HUDEP-2 (cell line): ENCODE results near the gene NUFIP1.
"Not testable (repeated sequence)": the region's sequence is repeated elsewhere in the genome, so short reads cannot be mapped to it uniquely, and the experiment has no call there.

Experiments used
- DNase-seq, 76 experiments: peaks; one replicate each; lab custom pipeline; 2025; ENCODE audit not compliant: unreplicated experiment in 76 of 76; lab: John Stamatoyannopoulos, UW

NUFIP1 gene

DNA sequence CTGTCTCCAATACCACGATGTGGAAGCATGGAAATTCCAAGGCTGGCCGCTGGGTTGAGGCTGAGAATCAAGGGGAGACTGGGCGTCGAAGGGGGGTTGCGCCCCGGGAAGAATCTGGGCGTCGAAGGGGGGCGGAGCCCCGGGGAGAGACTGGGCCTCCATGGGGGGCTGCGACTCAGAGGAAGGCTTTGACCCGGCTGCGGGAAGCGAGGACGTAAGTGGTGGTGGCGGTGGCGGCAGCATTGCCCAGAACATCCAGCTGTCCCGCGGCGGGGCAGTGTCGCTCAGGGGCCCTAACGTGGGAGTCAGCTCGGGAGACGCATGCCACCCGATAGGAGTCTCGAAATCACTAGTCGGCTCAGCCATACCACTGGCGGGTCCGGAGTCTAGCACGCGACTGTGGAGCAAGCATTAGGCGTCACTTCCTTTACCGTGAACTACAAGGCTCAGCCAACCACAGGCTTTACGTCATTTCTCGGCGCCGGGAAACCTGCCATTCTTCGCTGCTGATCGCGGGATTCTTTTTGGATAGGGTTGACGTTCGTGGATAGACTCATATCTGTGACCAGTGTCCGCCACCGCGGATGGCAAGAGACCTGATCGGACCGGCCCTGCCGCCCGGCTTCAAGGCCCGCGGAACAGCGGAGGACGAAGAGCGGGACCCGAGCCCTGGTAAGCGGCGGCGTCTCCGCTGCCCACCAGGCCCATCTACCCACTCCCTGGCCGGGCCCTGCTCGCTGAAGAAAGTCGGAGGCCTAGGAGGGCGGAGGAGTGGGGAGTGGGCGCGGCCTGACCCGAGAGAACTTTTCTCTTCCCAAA lies at the start of gene NUFIP1, which contains the start of gene GPALPP1:
TSS of gene NUFIP1 (minus strand) at position 401 of the 819 bp plus-strand sequence. CDS start at position 366, 35 bp downstream.
TSS of gene GPALPP1 (plus strand) at position 468 of the 819 bp plus-strand sequence. CDS start at position 585, 117 bp downstream.
- peak in 75 of 76 experiments; percentile 39 to 93 (median 81) for DNase-seq

DNA sequence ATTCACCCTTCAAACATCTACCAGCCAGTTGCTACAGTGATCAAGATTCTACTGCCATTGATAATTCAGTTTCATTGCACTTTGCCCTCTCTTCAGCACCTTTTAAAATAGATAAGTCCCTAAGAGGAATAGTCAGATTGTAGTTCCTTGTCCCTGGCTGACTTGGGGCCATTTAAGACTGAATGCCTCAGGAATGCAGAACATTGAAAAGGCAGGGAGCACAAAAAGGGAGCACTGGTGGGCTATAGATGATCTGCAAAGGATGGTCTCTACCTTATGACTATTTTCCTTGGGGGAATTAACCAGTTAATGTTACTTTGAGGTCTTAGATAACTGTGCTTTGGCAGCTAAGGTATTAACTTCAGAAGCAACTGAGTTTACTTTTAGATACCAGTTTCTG lies 46.9 kb upstream of the NUFIP1 start:
- no peak for DNase-seq

DNA sequence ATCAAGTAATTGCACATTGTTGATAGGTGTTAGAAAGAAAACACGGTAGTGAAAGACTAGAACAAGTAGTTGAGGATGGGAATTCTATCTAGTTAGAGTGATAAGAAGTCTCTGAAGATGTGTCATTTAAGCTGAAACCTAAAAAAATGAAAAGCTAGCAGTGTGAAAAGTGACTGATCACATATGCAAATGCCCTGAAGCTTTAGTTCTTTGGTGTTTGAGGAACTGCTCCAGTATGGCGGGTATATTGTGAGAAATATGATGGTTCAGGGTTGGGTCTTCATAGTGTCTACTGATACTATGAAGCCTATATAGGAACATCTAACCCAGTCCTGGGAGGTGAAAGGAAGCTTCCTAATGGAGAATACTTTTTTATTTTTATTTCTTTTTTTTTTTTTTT lies 45.1 kb upstream of the NUFIP1 start:
- DNase-seq, result no peak

DNA sequence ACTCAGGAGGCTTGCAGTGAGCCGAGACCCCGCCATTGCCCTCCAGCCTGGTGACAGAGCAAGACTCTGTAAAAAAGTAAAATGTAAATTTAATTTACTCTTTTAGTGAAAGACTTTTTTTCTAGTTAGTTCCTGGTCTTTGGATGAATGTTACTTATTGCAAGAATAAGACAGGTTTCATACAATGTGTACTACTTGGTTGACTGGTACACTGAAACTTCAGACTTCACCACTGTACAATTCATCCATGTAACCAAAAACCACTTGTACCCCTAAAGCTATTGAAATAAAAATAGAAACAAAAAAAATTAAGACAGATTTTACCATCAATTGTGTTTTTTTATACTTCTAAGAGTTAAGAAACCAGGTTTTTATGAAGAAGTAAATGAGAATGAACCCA lies 35.6 kb upstream of the NUFIP1 start:
- DNase-seq, result no peak

DNA sequence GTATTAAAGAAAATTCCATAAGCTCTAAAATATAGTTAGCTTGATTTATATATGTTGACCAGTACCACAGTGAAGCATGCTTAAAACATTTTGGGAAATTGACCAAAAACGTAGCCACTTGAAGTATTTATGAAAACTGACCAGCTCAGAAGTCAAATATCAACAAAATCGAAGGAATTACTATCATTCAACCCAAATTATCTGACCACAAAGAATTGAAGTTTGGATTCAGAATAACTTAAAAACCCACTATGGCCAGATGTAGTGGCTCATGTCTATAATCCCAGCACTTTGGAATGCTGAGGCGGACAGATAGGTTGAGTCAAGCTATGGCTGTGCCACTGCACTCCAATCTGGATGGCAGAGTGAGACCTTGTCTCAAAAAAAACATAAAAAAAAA lies 32.0 kb upstream of the NUFIP1 start:
- DNase-seq, result no peak

DNA sequence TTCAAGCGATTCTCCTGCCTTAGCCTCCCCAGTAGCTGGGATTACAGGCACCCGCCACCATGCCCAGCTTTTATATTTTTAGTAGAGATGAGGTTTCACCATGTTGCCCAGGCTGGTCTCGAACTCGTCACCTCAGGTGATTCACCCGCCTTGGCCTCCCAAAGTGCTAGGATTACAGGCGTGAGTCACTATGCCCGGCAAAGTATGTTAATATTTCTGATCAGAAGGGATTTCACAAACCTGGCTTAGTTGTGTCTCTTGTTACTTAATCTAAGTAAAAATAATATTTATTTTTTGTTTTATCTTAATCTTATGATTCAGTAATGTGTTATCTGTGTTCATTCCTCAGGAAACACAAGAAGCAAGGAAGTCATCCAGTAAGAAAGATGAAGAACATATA lies 30.7 kb upstream of the NUFIP1 start:
- DNase-seq, result not testable (repeated sequence)

DNA sequence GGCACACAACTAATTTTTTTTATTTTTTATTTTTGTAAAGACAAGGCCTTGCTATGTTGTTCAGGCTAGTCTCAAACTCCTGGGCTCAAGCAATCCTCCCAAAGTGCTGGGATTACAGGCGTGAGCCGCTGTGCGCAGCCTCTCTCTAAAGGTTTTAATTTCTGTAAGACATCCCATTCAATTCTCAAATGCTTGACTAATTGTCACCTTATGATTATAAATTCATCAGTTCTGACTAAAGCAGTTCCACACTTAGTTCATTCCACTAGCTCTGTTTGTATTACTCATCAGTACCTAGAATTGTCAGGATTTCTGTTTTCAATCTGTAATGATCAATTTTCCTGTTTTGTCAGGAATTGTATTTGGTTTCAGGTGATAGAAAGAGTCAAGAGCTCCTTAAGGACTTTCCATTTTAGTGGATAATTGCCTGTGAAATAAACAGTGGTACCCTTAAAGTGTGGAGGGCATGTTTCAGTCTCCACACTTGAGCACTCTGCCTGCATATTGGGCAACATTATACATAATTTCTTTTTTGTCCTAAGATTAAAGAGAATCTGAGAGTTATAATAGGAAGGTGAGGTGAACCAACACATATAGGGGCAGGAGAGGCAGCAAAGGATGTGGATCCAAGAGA lies 27.6 kb upstream of the NUFIP1 start:
- DNase-seq, result no peak

DNA sequence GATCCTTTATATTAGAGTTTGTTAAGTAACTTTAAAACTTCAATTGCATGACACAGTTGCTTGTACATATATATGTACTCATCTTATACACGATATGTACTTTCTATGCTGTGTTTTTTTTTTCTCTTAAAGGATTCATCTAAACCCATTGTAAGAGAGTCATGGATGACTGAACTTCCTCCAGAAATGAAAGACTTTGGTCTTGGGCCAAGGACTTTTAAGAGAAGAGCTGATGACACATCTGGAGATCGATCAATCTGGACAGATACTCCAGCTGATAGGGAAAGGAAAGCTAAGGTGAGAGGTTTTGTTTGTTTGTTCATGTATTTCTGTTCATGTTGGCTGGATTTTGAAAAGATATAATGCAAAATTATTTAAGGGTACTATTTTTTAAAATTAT lies 26.0 kb upstream of the NUFIP1 start:
- no peak for DNase-seq

DNA sequence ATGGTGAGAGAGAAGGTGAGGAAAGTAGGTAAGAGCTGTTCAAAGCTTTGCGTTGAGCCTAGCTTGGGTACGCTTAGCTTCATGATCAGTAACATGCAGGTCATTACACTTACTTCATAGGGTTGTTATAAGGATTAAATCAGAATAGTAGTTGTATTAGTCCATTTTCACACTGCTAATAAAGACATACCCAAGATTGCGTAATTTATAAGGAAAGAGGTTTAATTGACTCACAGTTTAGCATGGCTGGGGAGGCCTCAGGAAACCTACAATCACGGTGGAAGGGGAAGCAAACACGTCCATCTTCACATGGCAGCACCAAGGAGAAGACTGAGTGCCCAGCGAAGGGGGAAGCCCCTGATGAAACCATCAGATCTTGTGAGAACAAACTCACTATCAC lies 21.9 kb upstream of the NUFIP1 start:
- no peak for DNase-seq

DNA sequence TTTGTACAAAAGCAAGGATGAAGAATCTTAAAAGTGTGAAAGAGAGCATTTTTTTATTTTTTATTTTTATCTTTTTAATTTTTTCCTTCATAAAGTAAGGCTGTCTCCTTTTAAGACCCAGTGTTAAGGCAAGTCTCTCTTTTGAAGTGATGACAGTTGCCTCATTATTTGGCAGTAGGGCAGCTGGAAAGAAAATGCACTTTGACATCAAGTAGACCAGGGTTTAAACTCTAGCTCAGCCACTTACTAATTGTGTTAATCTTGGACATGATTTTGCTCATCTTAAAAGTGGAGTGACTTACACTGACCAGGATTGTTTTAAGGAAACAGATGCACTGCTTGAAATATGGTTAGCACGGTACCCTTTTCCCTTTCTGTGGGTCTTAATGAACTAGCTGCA lies 18.6 kb upstream of the NUFIP1 start:
- DNase-seq, result no peak

DNA sequence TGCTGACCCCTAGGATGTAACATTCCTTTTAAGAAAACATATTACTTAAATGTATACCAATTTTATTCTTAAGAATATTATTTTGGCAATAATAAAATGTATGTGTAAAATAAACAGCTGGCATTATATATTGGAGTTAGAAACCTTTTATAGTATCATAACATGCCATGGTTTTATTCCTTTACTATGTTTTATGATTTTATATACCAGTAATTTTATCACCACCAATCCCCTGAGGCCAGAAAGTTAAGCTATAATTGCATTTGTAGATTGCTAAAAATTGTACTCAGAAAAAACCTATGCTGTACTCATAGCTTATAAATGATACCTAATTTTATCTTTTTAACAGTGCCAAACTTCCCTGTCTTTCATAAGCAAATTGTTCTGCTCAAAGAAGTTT lies 18.0 kb upstream of the NUFIP1 start:
- no peak for DNase-seq

DNA sequence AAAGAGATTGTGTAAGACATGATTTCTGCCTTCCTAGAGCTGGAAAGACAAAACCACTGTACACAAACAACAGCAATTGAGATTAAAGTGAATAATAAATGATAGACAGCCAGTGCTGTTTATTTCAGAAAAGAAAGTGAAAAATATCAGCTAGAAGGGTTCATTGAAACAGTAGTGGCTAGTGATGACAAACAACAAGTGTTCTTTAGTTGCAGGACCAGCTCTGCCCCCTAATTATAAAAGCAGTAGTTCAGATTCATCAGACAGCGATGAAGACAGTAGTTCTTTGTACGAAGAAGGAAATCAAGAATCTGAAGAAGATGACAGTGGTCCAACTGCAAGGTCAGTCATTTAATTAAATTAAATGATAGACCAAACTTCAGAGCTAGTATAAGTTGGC lies 14.8 kb upstream of the NUFIP1 start:
- DNase-seq, result no peak

DNA sequence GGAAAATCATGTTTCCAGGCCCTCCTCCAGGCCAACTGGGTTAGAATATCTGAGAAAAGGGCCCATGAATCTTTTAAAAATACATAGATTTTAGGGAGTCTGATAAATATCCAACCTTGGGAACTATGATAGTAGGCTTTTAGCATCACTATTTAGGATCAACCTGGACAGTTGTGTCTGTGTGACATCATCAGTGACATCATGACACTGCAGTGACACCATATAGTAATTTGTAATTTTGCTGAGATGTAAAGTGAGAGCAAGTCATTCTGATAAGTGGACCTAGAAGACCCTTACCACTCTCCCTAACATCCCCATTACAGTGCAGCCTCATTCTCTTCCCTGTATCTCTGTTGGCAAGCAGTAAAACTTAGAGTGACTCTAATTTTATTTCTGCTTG lies 14.1 kb upstream of the NUFIP1 start:
- DNase-seq, result no peak

DNA sequence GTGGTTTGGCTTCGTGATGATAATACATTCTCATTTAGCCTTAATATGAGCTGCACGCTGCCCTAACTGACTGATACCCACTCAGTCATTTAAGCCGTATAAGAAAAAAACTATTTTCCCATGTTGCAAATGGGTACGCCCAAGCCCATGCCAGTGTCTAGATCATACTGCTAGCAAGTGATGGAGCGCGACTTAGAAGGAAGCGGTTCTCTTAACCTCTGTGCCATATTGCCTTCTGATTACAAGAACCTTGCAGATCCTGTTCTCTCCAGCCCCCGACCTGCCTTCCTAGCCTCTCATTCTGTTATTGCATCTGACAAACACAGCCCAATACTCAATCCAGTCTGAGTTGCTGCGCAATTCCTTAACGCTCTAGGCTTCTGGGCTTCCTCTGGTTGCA lies 670 bp upstream of the NUFIP1 start:
- DNase-seq, result peak in 2 of 76 experiments; percentile 3 to 13

DNA sequence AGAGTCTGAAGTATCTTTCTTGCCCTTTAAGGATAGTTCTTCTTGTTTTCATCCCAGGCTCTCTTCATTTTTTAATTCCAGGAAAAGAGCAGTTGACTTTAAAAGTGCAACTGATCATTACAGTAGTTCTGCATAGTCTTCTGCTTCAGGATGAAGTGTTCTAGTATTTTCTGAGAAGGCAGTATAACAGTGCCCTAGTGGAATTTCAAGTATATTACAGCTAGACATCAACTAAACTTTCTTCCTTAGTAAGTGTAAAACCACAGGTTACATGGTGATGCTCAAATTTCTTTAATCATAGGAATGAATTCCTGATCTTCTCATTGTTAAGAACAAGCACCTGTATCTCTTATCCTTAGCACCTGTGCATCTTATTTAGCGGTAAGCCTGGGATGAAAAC lies 10.9 kb downstream of the NUFIP1 start:
- DNase-seq, result no peak

DNA sequence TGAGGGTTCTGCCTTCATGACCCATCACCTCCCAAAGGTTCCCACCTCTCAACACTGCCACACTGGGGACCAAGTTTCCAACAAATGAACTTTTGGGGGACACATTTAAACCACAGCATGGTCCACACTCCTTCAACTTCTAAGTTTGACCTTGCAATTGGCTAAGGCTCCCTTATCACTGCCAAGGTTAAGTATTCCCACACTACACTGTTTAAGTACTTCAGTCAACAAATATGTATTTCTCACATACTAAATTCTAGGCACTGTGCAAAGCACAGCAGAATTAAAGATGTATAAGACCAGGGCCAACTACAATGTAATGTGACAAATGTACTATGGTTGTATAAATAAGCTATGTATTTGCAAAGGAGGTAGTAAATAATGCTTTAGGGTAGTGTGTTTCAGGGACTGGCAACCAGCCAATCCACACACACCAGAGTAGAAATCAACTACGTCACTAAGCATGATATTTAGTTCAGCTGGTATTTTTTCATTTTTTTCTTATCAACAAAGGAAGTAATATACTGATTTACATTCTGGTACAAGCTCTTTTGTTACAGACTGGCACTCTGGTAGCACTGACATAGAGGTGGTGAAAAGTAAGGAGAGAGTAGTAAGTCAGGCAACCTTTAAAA lies 12.2 kb downstream of the NUFIP1 start:
- DNase-seq, result no peak

DNA sequence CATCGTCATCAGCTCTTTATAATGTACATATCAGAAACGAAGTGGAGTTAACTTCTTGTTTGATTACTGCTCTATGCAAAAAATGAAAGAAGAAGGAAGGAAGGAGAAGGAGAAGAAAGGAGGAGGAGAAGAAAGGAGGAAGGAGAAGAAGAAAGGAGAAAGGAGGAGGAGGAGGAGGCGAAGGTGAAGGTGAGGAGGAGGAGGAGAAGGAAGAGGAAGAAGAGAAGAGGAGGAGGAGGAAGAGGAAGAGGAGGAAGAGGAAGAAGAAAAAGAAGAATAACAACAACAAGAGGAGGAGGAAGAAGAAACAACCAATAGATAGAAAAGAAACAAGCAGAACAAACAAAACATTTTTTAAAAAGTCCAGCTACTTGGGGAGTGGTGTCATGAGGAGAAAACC lies 13.1 kb downstream of the NUFIP1 start:
- DNase-seq, result no peak

DNA sequence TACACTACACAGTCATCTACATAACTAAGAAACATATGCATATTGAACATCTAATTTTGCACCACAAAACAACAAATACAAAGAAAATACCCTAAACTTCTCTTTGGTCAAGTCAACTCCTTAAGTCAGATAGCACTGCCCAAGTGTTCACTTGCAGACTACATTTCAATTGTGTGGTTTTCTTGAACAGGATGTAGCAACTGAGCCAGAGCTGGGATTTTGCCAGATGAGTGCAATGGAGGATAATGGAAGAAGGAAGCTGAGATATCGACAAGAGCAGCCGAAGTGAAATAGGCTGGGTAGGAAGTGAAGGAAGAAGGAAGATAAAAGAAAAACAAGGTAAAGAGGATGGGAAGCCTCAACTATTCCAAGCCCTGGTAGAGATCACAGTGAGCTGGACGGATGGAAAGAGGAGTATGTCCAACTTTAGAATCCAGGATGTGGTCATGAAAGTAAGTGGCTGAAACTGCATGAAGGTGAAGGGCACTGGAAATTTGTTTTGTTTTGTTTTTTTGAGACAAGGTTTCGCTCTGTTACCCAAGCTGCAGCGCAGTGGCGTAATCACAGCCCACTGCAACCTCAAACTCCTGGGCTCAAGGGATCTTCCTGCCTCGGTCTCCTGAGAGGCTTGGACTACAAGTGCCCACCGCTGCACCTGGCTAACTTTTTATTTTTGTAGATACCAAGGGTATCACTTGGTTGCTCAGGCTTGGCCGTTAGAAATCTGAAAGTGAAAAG lies 15.0 kb downstream of the NUFIP1 start:
- peak in 41 of 76 experiments; percentile 1 to 62 (median 20) for DNase-seq

DNA sequence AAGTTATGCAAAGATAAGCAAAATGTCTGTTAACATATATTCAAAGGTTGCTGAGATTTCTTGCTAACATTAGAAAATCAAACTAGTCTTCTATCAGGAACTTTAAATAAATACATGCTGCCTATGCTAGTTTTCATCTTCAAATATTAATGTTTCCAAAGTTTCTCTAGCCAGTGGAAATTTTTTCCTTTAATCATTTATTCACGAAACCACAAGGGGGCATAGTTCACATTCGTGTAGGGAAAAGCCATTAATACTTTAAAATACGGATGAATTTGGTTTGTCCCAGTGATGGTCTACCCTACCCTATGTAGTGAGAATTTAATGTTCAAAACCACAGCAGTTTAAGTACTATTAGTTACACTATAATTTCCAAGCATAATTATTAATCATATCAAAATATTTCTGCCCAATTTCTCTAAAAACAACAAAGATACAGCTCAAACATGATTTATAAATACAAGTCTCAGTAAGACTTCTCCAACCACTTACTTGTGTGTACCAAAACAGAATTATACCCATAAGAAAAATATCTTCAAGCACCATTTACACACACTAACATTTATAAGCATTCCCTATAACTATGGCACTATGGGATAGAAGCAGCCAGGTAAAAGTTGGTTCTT lies 16.2 kb downstream of the NUFIP1 start:
- DNase-seq, result peak in 8 of 76 experiments; percentile 3 to 32 (median 15)
